ENCODE data around the gene DDRGK1. TPM values are rescaled to one million over a fixed set of nuclear protein-coding genes. Genes with fewer than 3 reads are reported as not detected.
"Not testable (repeated sequence)": the region's sequence is repeated elsewhere in the genome, so short reads cannot be mapped to it uniquely, and the experiment has no call there.

The DDRGK1 gene
- total and polyA plus RNA-seq, 8 donors = 42.0 to 52.8 (median 48.1) TPM

GRCh38 chr20:3221398-3222226 lies 17.1 kb upstream of the DDRGK1 start:
- no peak for ATAC-seq
- peaks cover 0 to 7% (median 0%) of the 10 kb centered on the region in 3 donors for H3K4me1 ChIP-seq
- no peak for TF ChIP-seq CTCF (IDR thresholded peaks at IDR 0.05)
- 86 to 87% methylated on average over 18 of the region's 18 CpGs for WGBS, 2 donors
- intact Hi-C loops (cut with DNase I) = no loop called here
- no peak for FAIRE-seq
- H3K36me3 ChIP-seq = peaks cover 0 to 23% (median 0%) of the 10 kb centered on the region in 3 donors
- no peak overlapping the region for H3K4me3 ChIP-seq
- no peaks in the 10 kb centered on the region for H3K27me3 ChIP-seq
- no peak overlapping the region for H3K27ac ChIP-seq
- no peaks in the 10 kb centered on the region for H3K9me3 ChIP-seq
- DNase-seq = no peak

GRCh38 chr20:3218307-3218988 lies 14.0 kb upstream of the DDRGK1 start:
- H3K36me3 ChIP-seq = peaks cover 0 to 19% (median 0%) of the 10 kb centered on the region in 3 donors
- no peak for FAIRE-seq

GRCh38 chr20:3215359-3215917 lies 11.0 kb upstream of the DDRGK1 start:
- intact Hi-C loops (cut with DNase I); DNase-seq; ATAC-seq; H3K4me1 ChIP-seq; H3K36me3 ChIP-seq; H3K4me3 ChIP-seq; H3K27me3 ChIP-seq; FAIRE-seq; H3K9me3 ChIP-seq; H3K27ac ChIP-seq: not testable (repeated sequence)
- WGBS, 2 donors = 84 to 91% methylated on average over 7 of the region's 7 CpGs

More at GRCh38 chr20:3218307-3218988, 14.0 kb upstream of the DDRGK1 start:
- Histone ChIP-seq H3K27me3 (no peaks in the 10 kb centered on the region), H3K9me3 (no peaks in the 10 kb centered on the region), H3K27ac (no peak overlapping the region), H3K4me3 (no peak overlapping the region), H3K4me1 (peaks cover 0 to 7% (median 0%) of the 10 kb centered on the region in 3 donors)
- DNase-seq (peak; percentile 34 to 91 (median 68)), ATAC-seq (peak; percentile 81 to 97 (median 88))
- peak; percentile 89 to 92 (median 91) for TF ChIP-seq CTCF (IDR thresholded peaks at IDR 0.05)
- intact Hi-C loops (cut with DNase I) = no loop called here
- WGBS, 2 donors = 19% methylated on average over 30 of the region's 30 CpGs

- WGBS, 2 donors = 84 to 94% methylated on average over 7 of the region's 7 CpGs
- H3K27ac ChIP-seq = no peak overlapping the region
These were observed 8.7 kb upstream of the DDRGK1 start for GRCh38 chr20:3213226-3213625.

More at GRCh38 chr20:3213226-3213625, 8.7 kb upstream of the DDRGK1 start:
- no peaks in the 10 kb centered on the region for H3K9me3 ChIP-seq
- H3K4me3 ChIP-seq = no peak overlapping the region
- no peak for FAIRE-seq
- peaks cover 0 to 6% (median 4%) of the 10 kb centered on the region in 3 donors for H3K4me1 ChIP-seq
- no peaks in the 10 kb centered on the region for H3K27me3 ChIP-seq
- no peak for DNase-seq
- ATAC-seq = no peak
- H3K36me3 ChIP-seq = no peaks in the 10 kb centered on the region
- TF ChIP-seq CTCF (IDR thresholded peaks at IDR 0.05) = no peak
- intact Hi-C loops (cut with DNase I) = no loop called here
